LoVo (cell line): Measurements from ENCODE around the gene NOS1.

Experiments used
- DNase-seq: peaks from one replicate; pipeline ENCODE4 v3.0.0-alpha.2; 2016; ENCODE audit warnings: low spot score

The NOS1 gene

DNA sequence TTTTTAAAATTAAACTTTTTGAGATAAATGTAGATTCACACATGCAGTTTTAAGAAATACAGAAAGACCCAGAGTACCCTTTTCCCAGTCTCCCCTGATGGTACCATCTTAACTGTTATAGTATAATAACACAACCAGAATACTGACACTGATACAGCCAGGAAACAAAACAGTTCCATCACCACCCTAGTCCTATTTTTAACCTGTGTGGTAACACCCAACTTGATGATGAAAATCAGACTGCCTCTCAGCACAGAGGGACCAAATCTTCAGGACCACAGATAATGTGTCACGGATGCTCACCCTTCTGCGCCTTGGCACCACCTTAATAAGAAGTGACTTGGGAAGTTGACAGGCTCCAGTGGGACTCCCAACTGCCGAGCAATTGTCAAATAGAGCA lies 189.3 kb downstream of the NOS1 start:
- no peak for DNase-seq

DNA sequence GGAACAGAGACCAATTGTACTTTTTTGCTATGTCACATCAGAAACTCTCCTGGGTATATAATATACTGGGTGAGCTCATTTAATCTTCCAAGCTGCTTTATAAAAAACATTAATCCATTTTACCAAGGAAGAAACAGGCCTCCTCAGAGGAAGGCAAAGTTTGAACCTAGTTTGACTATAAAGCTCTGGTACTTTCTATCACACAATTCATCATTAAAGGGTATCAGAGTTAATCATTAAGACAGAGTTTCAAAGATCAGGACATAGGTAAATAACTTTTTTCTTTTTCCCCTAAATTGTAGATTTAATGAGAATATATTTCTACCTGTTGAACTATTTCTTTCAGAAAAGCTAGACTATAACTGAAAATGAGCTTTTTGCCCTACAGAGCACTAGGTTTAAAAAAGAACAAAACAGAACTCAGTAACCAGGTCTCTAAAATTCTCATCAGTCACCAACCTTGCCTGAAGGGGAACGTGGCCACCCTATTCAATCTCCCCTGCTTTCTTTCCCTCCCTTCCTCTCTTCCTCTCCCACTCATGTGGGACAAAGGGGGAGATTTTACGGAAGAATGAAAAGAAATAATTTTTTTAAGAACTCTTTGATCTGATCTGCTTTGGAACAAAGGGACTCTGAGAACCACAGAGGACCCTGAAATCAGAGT lies 189.8 kb downstream of the NOS1 start:
- DNase-seq, result no peak

DNA sequence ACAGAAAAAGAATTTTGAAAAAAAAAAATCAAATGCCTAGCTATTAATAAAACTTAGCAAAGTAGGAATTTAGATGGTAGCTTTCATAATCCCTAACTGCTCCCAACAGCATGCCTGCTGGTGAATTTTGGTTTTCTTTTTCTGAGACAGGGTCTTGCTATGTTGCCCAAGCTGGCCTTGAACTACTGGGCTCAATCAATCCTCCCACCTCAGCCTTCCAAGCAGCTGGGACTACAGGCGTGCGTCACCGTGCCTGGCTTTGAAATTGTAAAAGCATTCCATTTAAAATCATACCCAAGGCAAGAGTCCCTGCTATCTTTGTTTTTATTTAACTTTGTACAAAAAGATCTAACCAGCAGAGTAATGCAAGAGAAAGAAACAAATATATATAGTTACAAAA lies 191.9 kb downstream of the NOS1 start:
- no peak for DNase-seq

DNA sequence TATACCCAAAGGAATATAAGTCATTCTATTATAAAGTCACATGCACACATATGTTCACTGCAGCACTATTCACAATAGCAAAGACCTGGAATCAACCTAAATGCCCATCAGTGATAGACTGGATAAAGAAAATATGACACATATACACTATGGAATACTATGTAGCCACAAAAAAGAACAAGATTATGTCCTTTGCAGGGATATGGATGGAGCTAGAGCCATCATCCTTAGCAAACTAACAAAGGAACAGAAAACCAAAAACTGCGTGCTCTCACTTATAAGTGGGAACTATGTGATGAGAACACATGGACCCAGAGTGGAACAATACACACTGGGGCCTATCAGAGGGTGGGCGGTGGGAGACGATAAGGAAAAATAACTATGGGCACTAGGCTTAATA lies 192.4 kb downstream of the NOS1 start:
- DNase-seq, result no peak

DNA sequence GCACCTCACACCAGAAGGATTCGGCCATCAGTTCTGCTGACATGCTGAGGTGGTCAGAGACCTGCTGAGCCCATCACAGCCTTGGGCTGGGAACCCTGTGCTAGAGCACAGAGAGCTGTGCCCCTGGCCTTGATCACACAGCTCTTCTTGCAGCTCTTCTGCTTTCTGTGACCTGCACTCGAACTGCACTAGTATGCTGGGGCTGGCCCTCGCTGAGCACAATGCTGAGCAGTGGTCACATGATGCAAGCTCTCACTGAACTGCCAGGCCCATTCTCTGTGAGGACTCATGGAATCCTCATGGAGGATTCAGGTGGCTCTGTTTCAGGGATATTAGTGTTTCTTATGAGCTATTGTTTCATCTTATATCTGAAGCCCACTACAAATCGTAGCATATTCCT lies 193.7 kb downstream of the NOS1 start:
- no peak for DNase-seq

DNA sequence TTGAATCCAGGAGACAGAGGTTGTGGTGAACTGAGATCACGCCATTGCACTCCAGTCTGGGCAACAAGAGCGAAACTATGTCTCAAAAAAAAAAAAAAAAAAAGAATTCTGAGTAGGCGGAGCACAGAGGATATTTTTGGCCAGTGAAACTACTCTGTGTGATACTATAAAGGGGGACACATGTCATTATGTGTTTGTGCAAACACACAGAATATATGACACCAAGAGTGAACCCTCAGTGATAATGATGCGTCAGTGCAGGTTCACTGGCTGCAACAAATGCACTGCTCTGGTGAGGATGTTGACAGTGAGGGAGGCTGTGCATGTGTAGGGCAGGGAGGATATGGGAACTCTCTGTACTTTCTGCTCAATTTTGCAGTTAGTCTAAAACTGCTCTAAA lies 195.3 kb downstream of the NOS1 start:
- DNase-seq, result no peak

DNA sequence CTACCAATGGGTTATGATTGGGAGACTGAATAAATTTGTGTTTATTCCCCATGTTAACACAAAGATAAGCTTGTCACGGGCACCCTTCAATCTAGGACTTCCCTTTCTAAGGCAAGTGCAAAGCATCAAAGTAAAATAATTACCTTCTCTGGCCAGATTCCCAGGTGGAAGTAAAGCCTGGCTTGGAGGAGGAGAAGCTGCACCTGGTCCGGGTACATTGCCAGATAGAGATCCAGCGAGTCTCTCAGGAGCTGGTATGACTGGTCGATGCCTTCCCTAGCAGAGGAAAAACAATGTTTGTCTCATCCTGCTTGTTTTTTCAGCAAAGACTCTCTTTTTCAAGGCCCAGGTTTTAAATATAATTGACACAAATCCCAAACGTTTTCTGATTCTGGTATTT lies 196.1 kb downstream of the NOS1 start:
- no peak for DNase-seq

DNA sequence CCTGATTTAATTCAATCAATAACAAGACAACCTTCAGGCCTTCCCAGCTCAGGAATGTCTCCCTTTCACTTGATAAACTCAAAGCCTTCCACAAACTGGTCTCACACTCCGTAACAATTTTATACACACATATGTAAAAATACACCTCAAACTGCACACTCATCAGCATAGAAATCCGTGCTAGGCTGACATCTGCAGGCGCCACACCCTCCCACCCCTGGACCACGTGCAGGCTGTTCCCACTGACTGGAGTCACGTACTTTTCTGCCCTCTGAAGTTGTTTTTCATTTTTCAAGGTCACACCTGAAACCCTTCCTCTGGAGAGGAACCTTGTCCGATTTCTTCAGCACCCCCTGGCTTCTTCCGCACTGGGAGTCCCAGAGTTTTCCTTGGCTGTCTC lies 198.8 kb downstream of the NOS1 start:
- no peak for DNase-seq

DNA sequence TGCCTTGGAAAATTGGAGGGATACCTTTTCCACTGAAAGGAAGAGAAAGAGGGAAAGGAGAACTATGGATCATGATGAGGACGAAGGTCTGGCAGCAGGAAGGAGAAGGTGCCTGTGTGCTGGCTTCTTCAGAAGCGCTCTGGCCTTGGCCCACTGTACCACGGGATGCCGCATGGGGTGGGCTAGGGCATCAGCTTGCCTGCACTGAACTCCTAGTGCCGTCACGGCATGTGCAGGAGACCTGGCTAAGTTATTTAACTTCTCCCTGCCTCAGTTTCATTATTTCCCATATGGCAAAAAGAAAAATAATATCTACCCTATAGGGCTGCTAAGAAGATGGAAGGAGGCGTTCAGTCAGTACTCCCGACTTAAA lies 199.3 kb downstream of the NOS1 start:
- no peak for DNase-seq

DNA sequence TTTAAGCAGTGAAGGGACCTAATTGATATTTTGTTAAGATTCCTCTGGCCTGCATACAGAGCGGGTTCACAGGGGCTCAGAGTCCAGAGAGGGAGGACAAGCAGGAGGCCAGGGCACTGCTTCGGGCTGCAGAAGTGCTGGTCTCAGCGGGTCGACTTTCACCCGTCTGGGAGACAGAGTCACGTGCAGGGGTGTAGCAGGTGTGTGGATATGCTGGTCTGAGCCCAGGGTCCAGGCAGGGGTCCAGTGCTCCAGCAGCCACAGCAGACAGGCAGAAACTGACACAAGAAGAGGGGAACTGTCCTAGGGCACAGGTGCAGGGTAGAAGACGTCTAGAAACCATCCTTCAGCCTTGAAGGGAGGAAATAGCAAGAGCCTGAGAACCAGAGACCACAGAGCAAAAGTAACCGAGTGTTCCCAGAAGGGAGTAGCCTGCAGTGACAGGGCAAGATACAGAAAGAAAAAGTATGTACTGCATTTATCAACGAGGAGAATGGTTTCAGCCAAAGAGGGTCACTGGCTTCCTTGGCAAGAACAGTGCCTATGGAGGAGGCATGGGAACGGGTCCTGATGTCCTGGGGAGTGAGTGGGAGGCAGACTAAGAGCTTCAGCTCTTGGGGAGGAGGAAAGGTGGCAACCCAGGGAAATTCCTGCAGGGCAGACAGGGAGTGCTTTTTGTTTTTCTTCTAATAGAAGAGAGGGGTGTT lies 199.8 kb downstream of the NOS1 start:
- DNase-seq, result no peak

DNA sequence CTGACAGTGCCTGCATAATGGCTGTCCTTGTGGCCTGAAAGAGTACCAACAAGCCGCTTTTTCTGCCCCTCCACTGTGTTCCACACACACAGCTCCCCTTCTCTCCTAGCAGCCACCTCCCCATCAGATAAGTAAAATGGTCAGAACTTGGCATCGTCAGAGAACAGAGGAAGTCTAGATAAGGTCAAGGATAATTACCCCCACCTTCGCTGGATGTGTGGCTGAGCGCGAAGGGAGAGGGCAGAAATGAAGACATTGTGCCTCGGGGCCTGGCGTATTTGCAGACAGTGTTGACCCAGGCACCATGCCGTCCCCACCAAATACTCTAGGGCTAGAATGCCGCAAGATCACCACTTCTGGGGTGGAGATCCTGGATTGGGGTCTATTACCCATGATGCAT lies 201.8 kb downstream of the NOS1 start:
- no peak for DNase-seq

DNA sequence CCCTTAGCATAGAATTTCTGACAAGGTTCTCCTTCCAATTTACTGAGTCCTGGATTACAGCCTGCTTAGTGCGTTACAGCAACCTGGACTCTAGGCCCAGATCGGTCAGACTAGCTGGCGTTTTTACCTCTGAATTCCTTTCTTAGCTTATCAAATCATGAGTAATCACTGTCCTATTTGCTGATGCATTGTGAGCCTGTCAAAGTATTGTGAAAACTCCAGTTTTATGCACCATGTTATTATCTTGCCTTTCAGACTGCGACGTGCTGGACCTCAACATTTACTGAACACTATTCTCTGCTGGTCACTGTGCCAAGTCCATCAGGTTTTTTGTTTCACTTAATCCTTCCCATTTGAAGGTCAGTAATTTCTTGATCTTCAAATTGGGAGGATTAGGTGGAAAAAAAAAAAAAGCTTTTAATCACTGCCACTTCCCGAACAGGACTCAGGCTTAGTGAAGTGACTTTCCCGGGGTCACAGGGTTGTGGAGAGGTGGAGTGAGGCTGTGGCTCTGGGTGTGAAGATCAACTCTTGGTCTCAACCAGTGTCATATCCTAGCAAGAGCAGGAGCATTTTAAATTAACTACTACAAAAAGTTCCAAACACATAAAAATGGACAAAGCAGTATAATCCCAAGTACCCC lies 202.4 kb downstream of the NOS1 start:
- DNase-seq, result no peak
